ENCODE results near the gene PLVAP. TPM values are rescaled to one million over a fixed set of nuclear protein-coding genes. Genes with fewer than 3 reads are reported as not detected.

PLVAP gene
- total RNA-seq, 1 donor from 2014 or later = not detected

GRCh38 chr19:17359905-17360800, 17.0 kb downstream of the PLVAP start:
- intact Hi-C loops (cut with micrococcal nuclease) = no loop called here

- intact Hi-C loops (cut with micrococcal nuclease) = no loop called here
Measured at GRCh38 chr19:17358395-17358794, 18.7 kb downstream of the PLVAP start.

DNA sequence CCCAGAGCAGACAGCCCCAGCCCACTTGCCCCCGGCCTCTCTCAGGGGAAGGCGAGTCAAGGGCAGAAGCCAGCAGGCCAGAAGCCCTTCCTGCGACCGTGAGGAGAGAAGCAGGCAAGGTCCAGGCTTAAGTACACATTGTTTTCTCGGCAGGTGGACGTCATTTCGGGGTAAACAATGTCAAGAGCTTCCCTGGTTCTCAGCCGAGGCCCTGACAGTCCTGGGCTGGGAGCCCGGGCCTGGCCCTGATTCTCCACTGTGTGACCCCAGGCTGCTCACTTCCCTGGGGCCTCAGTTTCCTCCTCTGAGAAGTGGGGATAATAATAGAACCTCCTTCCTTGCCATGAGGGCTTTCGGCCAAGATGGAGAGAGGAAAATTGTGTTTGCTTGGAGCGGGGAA, 19.4 kb downstream of the PLVAP start:
- intact Hi-C loops (cut with micrococcal nuclease) = no loop called here

GRCh38 chr19:17357078-17357666, 20.0 kb downstream of the PLVAP start:
- intact Hi-C loops (cut with micrococcal nuclease) = no loop called here

DNA sequence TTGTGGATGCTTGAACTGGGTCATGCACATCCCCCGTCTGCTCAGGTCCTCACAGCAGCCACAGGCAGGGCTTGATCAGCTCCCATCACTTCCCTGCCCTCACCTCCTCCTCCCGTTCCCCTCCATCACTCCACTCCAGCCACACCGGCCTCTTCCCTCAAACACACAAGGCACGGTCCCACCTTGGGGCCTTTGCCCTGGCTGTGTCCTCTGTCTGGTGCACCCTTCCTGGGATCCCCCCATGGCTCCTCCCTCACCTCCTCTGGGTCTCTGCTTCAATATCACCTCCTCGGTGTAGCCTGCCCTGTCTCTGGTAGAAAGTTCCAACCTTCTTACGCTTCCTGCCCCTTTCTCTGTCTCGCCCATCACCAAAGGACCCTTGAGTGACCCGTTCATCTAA, 23.8 kb downstream of the PLVAP start:
- intact Hi-C loops (cut with micrococcal nuclease) = no loop called here

DNA sequence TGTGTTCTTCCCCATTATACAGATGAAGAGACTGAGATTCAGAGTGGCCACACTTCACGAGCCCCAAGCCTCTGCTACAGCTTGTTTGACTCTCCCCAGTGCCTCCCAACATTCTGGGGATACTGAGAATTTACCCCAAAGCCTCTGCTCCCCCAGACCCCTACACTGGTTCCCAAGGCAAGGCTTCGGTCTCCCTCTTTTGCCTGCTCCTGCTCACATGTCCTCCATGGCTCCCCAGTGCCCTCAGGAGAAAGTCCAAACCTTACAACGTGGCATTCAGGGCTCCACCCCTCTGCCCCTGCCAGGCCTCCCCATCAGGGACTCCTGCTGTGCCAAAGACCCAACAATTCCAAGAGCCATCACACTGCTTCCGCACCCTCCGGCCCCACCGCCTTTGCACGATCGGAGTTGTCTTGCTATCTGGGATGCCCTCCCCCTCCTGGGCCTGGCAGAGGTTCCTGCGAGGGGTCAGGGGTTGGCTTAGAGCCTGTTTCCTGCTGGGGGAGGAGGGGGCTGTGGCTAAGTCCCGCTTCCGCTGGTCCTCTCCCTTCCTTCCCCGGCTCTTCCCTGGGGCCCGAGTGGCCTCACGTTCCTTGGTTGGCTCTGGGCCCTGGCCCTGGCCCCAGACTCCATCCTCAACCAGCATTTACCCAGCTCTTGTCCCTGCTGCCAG, 24.4 kb downstream of the PLVAP start:
- intact Hi-C loops (cut with micrococcal nuclease) = no loop called here

DNA sequence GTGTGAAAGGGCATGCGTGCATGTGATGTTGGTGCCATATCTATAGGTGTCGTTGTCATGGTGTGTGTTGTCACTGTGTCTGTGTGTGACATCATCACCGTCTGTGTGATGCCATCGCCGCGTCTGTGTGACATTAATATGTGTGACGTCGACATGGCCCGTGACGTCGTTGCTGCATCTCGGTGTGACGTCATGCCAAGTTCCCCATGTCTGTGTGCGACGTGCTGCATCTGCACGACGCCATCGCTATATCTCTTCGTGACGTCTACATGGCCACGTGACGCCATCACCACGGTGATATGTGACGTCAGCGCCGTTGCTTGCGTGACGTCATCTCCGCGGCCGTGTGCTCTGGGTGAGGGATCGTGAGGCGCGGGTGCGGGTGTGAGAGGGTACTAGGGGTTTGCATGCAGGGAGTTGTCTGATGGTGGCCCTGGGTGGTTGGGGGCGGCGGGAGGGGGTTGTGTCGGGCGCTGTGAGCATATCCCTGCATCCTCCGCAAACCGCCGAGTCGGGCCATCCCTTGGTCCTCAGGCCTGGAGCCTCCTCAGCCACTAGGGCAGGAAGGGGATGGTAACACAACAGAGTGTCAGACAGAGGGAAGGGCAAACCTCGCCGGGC, 25.2 kb downstream of the PLVAP start:
- intact Hi-C loops (cut with micrococcal nuclease) = no loop called here

DNA sequence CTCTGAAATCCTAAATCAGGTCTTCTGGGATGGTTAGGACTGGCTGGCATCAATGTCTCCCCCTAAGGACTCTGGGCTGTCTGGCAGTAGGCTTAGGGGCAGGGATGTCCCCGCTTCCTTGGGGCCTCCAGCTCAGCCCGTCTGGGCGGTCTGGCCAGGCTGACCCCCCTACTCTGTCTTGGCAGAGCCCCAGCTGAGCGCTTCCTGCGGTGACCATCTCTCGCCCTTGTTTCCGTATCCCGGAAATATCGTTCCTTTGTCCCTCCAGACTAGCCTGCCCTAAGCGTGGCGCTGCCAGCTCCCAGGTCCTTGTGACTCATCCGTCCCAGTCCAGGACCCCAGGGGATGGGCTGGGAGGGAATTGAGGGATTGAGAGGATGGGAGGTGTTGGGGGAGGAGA, 28.4 kb downstream of the PLVAP start:
- intact Hi-C loops (cut with micrococcal nuclease) = no loop called here

GRCh38 chr19:17347877-17348276, 29.3 kb downstream of the PLVAP start:
- intact Hi-C loops (cut with micrococcal nuclease) = no loop called here

DNA sequence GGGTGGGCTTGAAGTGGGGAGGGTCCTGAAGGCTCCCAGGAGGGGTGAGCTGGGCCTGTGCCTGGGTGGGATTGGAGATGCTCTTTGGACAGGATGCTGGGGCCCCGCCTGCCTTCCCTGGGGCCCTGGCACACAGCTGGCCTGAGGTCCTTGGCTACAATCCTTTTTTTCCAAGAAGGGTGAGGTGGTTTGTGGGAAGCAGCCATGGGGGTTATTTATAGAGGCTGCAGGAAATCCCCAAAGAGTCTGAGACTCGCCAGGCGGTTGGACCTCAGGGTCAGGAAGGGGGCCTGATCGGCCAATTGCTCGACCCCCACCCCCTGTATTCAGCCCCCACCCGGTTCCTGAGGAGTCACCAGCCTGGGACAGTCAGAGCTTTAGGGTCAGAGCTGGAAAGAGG, 29.8 kb downstream of the PLVAP start:
- intact Hi-C loops (cut with micrococcal nuclease) = no loop called here

- intact Hi-C loops (cut with micrococcal nuclease) = loop anchor here (1.0 kb wide), 1 partner anchor 40 kb away; no protein-coding TSS in a partner anchor
Measured at GRCh38 chr19:17346109-17346671, 31.0 kb downstream of the PLVAP start.

DNA sequence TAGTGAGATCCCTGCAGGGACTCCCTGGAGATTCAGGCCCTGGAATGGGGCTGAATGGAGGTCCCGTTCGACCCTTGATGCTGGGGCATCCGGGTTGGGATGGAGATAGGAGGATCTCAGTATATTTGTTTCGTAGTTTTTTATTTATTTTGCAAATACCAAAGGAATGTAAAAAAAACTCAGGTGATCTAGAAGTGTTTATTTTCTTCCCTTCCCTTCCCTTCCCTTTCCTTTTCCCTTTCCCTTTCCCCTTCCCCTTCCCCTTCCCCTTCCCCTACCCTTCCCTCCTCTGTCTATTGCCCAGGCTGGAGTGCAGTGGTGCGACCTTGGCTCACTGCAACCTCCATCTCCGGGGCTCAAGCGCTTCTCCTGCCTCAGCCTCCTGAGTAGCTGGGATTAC, 35.3 kb downstream of the PLVAP start:
- intact Hi-C loops (cut with micrococcal nuclease) = no loop called here

- intact Hi-C loops (cut with micrococcal nuclease) = no loop called here
Measured at GRCh38 chr19:17341386-17341785, 35.8 kb downstream of the PLVAP start.

GRCh38 chr19:17340871-17341357, 36.2 kb downstream of the PLVAP start:
- intact Hi-C loops (cut with micrococcal nuclease) = no loop called here

DNA sequence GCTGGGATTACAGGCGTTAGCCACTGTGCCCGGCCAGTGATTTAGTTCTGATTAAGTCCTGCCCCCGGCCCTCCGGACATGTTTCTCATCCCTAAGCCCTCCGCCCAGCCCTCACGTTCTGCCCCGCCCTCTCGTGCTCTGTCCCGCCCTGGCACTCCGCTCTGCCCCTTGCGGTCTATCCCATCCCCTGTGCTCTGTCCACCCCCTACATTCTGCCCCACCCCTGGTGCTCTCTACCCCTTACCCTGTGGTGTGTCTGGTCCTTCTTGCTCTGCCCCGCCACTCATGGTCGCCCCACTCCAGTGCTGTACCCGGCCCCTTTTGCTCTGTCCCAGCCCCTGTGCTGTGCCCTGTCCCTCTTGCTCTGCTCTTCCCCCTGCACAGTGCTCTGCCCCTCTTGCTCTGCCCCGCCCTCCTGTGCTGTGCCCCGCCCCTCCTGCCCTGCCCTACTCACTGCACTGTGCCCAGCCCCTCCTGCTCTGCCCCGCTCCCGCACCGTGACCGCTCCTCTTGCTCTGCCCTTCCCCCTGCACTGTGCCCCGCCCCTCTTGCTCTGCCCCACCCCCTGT, 36.8 kb downstream of the PLVAP start:
- intact Hi-C loops (cut with micrococcal nuclease) = no loop called here

- intact Hi-C loops (cut with micrococcal nuclease) = loop anchor here (5.0 kb wide), 4 partner anchors 53 to 173 kb away; partner anchors contain the start of genes BST2, CCDC194 and PGLS
Measured at GRCh38 chr19:17339088-17339741, 37.9 kb downstream of the PLVAP start.

DNA sequence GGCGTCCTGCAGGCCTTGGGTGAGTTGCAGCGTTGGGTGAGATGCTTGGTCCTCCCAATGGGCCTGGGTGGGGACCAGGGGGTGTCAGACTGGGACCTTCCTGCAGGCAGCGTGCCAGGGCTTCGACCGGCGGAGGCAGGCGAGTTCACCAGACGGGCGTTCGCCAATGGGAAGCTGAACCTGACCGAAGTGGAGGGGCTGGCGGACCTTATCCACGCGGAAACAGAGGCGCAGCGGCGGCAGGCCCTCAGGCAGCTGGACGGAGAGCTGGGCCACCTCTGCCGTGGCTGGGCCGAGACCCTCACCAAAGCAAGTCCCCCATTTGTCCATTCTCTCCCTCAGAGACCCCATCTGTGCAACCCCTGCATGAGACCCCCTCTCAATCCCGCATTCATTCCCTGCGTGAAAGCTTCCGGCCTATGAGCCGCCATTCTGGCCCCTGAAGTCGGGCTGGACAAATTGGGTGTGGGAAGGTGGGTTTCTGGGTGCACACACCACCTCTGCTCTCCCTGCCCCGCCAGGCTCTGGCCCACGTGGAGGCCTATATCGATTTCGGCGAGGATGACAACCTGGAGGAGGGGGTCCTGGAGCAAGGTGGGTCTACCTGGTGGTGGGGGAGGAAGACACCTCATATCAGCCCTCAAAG, 38.6 kb downstream of the PLVAP start:
- intact Hi-C loops (cut with micrococcal nuclease) = loop anchor here (5.0 kb wide), 4 partner anchors 54 to 174 kb away; partner anchors contain the start of genes BST2, CCDC194 and PGLS

DNA sequence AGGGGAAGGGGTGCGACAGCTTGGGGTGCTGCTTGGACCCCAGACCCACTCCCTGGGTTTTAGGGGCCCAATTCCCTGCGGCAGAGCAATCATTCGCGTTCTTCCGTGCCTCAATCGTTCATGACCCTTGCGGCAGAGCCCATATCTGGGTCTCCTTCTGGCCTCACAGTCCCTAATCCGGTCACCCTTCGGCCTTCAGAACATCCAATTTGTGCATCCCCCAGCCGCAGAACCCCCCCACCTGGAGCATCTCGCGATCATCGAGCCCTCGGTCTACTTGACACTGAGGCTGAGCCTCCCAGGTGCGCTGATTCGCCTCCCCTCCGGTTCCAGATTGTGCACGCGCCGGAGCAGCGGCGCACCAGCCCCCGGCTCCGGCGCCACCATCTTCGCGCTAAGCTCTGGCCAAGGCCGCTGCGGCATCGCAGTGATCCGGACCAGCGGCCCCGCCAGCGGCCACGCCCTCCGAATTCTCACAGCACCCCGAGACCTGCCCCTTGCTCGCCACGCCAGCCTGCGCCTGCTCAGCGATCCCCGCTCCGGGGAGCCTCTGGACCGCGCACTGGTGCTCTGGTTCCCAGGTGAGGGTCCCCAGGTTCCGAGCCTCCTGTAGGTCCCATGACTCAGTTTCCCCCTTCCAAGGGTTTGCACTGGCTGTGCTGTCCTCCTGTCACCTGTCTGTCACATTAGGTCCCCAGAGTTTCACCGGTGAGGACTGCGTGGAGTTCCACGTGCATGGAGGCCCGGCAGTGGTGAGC, 39.3 kb downstream of the PLVAP start:
- intact Hi-C loops (cut with micrococcal nuclease) = loop anchor here (1.0 to 5.0 kb wide), 6 partner anchors 29 to 174 kb away; partner anchors contain the start of genes BABAM1, BST2, CCDC194 and DDA1
